Testis (tissue), 2 donors: ENCODE results near the gene NOVA1.

Source experiments
- POLR2A ChIP-seq: fragments of 450-650 bp; IDR thresholded peaks from one replicate; pipeline ENCODE4 v1.6.1; 2017; ENCODE audit warnings: antibody characterized with exemption, mild to moderate bottlenecking, moderate library complexity
- TF ChIP-seq, protein P1 (sequence below), 3 experiments: fragments of 450-650 bp in 2 of 3; fragments of 200-600 bp in 1 of 3; sonication (generic) in 1 of 3; IDR thresholded peaks; one replicate each; pipeline ENCODE4 v1.5.1; 2016 to 2019; ENCODE audit warnings: antibody characterized with exemption in 3 of 3, mild to moderate bottlenecking in 2 of 3, moderate library complexity in 1 of 3

DNA sequence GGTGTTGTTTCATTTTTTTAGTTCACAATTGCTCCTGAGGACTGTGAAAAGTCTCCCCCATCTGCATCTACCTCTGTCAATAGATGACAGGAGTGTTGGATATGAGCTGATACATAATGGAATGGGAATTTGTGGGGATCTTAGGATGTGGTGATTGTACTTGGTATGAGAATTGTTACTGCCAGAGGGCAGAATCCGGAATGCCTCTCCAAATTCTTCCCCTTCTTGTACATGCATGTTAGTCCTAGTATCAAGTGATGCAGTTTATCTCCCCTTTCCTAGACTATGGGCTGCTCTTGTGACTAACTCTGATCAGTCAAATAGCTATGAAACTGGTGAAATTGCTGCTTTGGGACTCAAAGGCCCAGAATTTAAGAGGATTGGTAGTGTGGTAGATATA, 24.8 kb upstream of the NOVA1 start:
- TF ChIP-seq, protein P1, sequence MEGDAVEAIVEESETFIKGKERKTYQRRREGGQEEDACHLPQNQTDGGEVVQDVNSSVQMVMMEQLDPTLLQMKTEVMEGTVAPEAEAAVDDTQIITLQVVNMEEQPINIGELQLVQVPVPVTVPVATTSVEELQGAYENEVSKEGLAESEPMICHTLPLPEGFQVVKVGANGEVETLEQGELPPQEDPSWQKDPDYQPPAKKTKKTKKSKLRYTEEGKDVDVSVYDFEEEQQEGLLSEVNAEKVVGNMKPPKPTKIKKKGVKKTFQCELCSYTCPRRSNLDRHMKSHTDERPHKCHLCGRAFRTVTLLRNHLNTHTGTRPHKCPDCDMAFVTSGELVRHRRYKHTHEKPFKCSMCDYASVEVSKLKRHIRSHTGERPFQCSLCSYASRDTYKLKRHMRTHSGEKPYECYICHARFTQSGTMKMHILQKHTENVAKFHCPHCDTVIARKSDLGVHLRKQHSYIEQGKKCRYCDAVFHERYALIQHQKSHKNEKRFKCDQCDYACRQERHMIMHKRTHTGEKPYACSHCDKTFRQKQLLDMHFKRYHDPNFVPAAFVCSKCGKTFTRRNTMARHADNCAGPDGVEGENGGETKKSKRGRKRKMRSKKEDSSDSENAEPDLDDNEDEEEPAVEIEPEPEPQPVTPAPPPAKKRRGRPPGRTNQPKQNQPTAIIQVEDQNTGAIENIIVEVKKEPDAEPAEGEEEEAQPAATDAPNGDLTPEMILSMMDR (IDR thresholded peaks at IDR 0.05): no peak
- no peak for TF ChIP-seq POLR2A
